BLaER1 (cell line): ENCODE data around the gene TSPAN3.

Source experiments
- H3K27ac ChIP-seq: shearing (Covaris generic); formaldehyde crosslinking; 2 replicates; pipeline ENCODE4 v1.8.1; 2022
- H3K27me3 ChIP-seq: shearing (Covaris generic); formaldehyde crosslinking; 2 replicates; pipeline ENCODE4 v1.8.1; 2022
- H3K36me3 ChIP-seq: shearing (Covaris generic); formaldehyde crosslinking; 2 replicates; pipeline ENCODE4 v1.8.1; 2022
- H3K4me1 ChIP-seq: shearing (Covaris generic); formaldehyde crosslinking; 2 replicates; pipeline ENCODE4 v1.8.1; 2022
- H3K4me2 ChIP-seq: shearing (Covaris generic); formaldehyde crosslinking; 2 replicates; pipeline ENCODE4 v1.8.1; 2022
- H3K4me3 ChIP-seq: shearing (Covaris generic); formaldehyde crosslinking; 2 replicates; pipeline ENCODE4 v1.8.1; 2022
- H3K9ac ChIP-seq: shearing (Covaris generic); formaldehyde crosslinking; 2 replicates; pipeline ENCODE4 v1.8.1; 2022
- H3K9me3 ChIP-seq: shearing (Covaris generic); formaldehyde crosslinking; 2 replicates; pipeline ENCODE4 v1.8.1; 2022
- H4K20me1 ChIP-seq: shearing (Covaris generic); formaldehyde crosslinking; 2 replicates; pipeline ENCODE4 v1.8.1; 2022
- Cebpa-rat ChIP-seq: shearing (Covaris generic); IDR thresholded peaks from 2 replicates; pipeline ENCODE4 v1.8.1; 2022

The TSPAN3 gene

GRCh38 chr15:77036537-77037387 lies 34.1 kb downstream of the TSPAN3 start:
- H3K27me3 ChIP-seq, result no peaks in the 10 kb centered on the region
- peaks cover 27% of the 10 kb centered on the region for H3K36me3 ChIP-seq
- no peak overlapping the region for H3K27ac ChIP-seq
- no peaks in the 10 kb centered on the region for H3K9me3 ChIP-seq
- H3K4me1 ChIP-seq, result peaks cover 30% of the 10 kb centered on the region
- H3K9ac ChIP-seq, result no peak overlapping the region
- no peak overlapping the region for H3K4me2 ChIP-seq
- TF ChIP-seq Cebpa-rat, result no peak
- H4K20me1 ChIP-seq, result peaks cover 14% of the 10 kb centered on the region; the same call in 1 of the 2 replicates
- no peak overlapping the region for H3K4me3 ChIP-seq

GRCh38 chr15:77035999-77036471 lies 34.9 kb downstream of the TSPAN3 start:
- no peak overlapping the region for H3K4me2 ChIP-seq
- H3K4me1 ChIP-seq, result peaks cover 30% of the 10 kb centered on the region
- no peak overlapping the region for H3K4me3 ChIP-seq
- no peak overlapping the region for H3K9ac ChIP-seq
- no peaks in the 10 kb centered on the region for H3K27me3 ChIP-seq
- peaks cover 27% of the 10 kb centered on the region for H3K36me3 ChIP-seq
- no peak for TF ChIP-seq Cebpa-rat
- H4K20me1 ChIP-seq, result peaks cover 7% of the 10 kb centered on the region; the same call in 1 of the 2 replicates
- H3K9me3 ChIP-seq, result no peaks in the 10 kb centered on the region
- no peak overlapping the region for H3K27ac ChIP-seq

GRCh38 chr15:77035584-77035983 lies 35.3 kb downstream of the TSPAN3 start:
- Histone ChIP-seq H3K27me3 (no peaks in the 10 kb centered on the region), H3K9ac (no peak overlapping the region), H3K4me2 (no peak overlapping the region), H3K9me3 (no peaks in the 10 kb centered on the region), H3K4me3 (no peak overlapping the region), H3K36me3 (peaks cover 27% of the 10 kb centered on the region), H3K4me1 (peaks cover 30% of the 10 kb centered on the region), H4K20me1 (0 out of 2 replicates have a peak, but pooled peaks cover 2% of the 10 kb centered on the region), H3K27ac (no peak overlapping the region)
- TF ChIP-seq Cebpa-rat, result no peak

DNA sequence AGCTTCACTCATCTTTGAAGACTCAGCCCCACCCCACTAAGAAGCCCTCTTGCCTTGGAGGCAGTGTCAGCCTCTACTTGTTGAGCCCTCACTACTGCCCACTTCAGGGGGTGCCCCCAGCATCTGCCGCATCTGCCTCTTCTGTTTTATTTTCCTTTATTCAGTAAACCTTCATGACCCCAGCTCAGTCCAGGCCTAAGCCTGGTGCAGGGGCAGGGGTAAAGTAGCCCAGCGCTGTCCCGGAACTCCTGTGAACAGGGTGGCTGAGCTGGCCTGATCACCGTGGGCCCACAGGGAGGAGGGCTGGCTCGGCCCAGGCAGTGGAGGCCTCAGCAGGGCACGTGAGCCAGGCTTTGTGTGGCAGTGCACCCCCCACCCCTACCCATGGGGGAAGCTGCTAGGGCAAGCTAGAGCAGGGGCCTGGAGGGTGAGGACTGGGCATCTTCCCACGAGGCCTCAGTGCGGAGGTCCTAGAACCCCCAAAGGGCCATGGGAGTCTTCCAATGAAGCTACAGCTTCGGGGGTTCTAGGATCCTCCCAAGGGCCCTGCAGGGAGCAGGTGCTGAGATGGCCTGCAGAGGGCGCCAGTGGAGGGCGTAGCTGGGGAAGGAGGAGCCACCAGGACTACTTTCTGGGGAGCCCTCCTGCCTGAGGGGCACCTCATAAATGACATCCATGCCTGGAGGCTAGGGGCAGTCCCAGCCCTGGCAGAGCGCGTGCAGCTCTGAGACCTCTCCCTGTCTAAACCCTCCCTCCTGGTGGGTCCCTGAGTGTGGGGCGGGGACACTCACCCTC lies 36.0 kb downstream of the TSPAN3 start:
- peaks cover 27% of the 10 kb centered on the region for H3K36me3 ChIP-seq
- H3K9ac ChIP-seq, result no peak overlapping the region

DNA sequence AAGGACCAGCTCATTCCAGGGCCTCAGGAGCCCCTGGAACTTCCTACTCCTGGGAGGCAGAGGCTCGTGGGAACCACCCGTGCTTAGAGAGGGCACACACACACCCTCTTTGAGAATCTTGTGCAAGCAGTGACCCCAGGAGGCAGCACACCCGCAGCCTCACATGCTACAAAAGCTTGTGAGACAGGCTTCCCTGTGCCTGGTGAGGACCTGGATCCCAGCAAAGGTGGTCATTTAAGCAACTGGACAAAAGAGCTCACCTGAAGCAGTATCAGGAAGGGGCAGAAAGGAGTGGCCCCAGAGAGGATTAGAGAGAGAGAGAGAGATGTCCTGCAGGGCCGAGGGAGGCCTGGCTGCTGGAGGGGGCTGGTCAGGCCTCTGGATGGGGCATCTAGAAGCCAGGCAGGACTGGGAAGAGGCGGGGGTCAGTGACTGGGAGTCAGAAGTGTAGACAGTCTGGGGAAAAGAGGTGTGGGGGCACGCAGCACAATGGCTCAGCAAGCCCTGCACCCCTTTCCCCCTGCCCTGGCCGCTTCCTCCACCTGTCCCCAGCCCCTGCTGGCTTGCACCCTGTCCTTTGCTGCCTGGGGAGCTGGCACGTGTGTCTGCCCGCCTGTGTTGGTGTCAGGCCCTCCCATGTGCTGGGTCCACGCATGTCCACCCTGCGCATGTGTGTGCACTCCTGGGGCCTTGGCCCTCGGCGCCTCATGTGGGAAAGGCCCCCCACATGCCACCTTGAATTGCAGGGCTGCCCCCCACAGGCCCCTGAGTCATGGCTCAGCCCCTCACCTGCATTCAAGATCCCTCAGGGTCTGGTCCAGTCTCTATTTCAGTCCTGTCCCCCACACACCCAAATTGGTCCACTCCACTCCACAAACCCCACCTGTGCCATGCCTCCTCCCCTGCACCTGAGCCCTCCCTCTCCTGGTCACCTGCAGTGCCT lies 36.9 kb downstream of the TSPAN3 start:
- TF ChIP-seq Cebpa-rat, result no peak
- no peak overlapping the region for H3K4me3 ChIP-seq
- no peak overlapping the region for H3K4me2 ChIP-seq
- H3K4me1 ChIP-seq, result peaks cover 42% of the 10 kb centered on the region
- no peaks in the 10 kb centered on the region for H4K20me1 ChIP-seq
- no peak overlapping the region for H3K9ac ChIP-seq
- H3K36me3 ChIP-seq, result peaks cover 27% of the 10 kb centered on the region
- no peaks in the 10 kb centered on the region for H3K9me3 ChIP-seq
- H3K27ac ChIP-seq, result peak overlapping the region; percentile 44
- no peaks in the 10 kb centered on the region for H3K27me3 ChIP-seq

More for the DNA sequence above, 36.0 kb downstream of the TSPAN3 start:
- H3K4me2 ChIP-seq, result no peak overlapping the region
- H3K27me3 ChIP-seq, result no peaks in the 10 kb centered on the region
- no peaks in the 10 kb centered on the region for H3K9me3 ChIP-seq
- peak overlapping the region; percentile 44 for H3K27ac ChIP-seq
- H3K4me1 ChIP-seq, result peaks cover 33% of the 10 kb centered on the region
- no peak for TF ChIP-seq Cebpa-rat
- H4K20me1 ChIP-seq, result no peaks in the 10 kb centered on the region
- no peak overlapping the region for H3K4me3 ChIP-seq

DNA sequence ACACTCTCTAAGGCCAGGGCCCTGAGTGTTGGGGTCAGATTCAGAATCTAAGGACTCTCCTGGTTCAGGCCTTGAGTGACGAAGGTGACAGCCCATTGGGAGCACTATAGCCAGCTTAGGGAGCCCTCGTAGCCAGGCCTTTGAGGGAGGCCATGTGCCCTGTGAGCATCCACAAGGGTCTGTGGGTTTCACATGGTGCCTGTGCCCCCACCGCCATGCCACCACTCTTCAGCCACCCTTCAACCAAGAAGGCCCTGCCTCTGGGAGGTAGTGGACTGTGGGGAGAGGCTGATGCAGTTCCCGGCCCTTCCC lies 37.5 kb downstream of the TSPAN3 start:
- Histone ChIP-seq H3K4me3 (no peak overlapping the region), H3K9ac (no peak overlapping the region), H3K4me1 (peaks cover 45% of the 10 kb centered on the region), H3K27ac (peak overlapping the region; percentile 66; the same call in 1 of the 2 replicates), H3K36me3 (peaks cover 27% of the 10 kb centered on the region), H4K20me1 (no peaks in the 10 kb centered on the region), H3K4me2 (no peak overlapping the region), H3K27me3 (no peaks in the 10 kb centered on the region), H3K9me3 (no peaks in the 10 kb centered on the region)
- no peak for TF ChIP-seq Cebpa-rat

- Histone ChIP-seq H3K4me2 (peak overlapping the region; percentile 86), H3K36me3 (peaks cover 26% of the 10 kb centered on the region), H4K20me1 (no peaks in the 10 kb centered on the region), H3K4me1 (peaks cover 49% of the 10 kb centered on the region), H3K4me3 (no peak overlapping the region), H3K27ac (peak overlapping the region; percentile 66), H3K9me3 (no peaks in the 10 kb centered on the region), H3K9ac (no peak overlapping the region), H3K27me3 (no peaks in the 10 kb centered on the region)
- no peak for TF ChIP-seq Cebpa-rat
These were observed 38.1 kb downstream of the TSPAN3 start for GRCh38 chr15:77032647-77033416.

GRCh38 chr15:77032052-77032646 lies 38.8 kb downstream of the TSPAN3 start:
- Histone ChIP-seq H3K4me2 (peak overlapping the region; percentile 86), H3K27me3 (no peaks in the 10 kb centered on the region), H3K36me3 (peaks cover 19% of the 10 kb centered on the region), H3K9ac (peak overlapping the region; percentile 60), H3K4me3 (no peak overlapping the region), H3K27ac (peak overlapping the region; percentile 66), H4K20me1 (no peaks in the 10 kb centered on the region), H3K9me3 (no peaks in the 10 kb centered on the region), H3K4me1 (peaks cover 55% of the 10 kb centered on the region)
- TF ChIP-seq Cebpa-rat, result no peak
